Activated naive CD8-positive, alpha-beta T cell treated with anti-CD3 and anti-CD28 coated beads, Interleukin-2, amount 50 U/mL, for 16 hours (primary cell): ENCODE data around the gene TLR5.

Experiments
- DNase-seq: peaks from one replicate; pipeline ENCODE4 v3.0.0-alpha.2; 2020; ENCODE audit warnings: low read depth, low spot score

Gene TLR5

DNA sequence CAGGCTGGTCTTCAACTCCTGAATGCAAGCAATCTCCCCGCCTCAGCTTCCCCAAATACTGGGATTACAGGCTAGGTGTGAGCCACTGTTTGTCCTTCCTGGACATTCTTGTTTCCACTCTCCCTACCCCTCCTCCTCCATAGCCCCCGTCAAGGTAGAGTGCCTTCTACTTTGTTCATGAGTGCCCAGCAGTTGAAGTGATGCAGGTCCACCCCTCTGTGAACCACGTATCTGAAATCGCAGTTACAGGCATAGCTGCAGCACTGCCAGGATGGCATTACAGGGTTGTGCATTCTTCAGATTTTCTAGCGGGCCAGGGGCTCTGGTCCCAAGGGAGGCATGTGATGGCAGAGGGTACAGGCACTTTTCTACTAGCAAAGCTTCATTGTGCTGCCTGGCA lies 7.4 kb upstream of the TLR5 start:
- DNase-seq = no peak

DNA sequence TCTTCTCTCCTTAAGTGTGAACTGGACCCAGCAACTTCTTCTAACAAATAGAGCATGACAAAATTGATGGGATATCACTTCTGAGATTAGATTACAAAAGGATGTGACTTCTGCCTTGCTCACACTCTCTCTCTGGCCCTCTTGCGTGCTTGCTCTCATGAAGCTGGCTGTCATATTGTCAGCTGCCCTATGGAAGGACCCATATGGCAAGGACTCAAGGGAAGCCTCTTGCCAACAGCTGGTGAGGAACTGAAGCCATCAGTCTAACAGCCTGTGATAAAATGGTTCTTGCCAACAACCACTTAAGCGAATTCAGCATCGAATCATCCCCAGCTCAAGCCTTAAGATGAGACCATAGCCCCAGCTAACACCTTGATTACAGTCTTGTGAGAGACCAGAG lies 4.8 kb upstream of the TLR5 start:
- DNase-seq = no peak

DNA sequence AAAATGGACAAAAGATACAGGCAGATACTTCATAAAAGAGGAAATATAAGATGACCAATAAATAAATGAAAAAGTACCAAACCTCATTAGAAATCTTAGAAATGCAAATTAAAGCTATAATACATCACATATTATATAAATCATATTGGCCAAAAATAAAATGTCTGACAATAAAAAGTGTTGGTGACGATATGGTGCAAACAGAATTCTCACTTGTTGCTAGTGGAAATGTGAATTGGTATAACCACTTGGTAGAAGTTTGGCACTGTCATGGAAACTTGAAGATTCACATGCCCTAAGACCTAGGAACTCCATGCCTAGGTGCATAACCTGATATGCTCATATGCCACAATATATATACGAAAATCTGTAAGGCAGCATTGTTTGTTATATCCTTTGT lies 4.4 kb upstream of the TLR5 start:
- no peak for DNase-seq

DNA sequence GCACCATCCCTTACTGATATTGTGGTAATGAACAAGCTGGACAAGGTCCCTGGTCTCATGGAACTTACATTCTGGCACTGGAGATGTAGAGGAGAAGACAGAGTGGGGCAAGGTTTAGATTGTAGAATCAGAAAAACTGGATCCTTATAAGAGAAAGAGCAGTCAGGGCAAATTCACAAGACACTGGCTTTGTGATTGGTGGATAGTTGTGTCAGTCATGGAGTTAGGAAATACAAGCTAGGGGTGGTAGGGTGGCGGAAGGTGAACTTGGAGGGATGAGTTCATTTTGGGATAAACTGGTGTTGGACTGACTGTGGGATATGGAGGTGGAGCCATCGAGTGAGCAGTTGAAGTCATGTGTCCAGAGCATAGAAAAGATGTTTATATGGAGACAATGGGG lies 3.7 kb upstream of the TLR5 start:
- no peak for DNase-seq

DNA sequence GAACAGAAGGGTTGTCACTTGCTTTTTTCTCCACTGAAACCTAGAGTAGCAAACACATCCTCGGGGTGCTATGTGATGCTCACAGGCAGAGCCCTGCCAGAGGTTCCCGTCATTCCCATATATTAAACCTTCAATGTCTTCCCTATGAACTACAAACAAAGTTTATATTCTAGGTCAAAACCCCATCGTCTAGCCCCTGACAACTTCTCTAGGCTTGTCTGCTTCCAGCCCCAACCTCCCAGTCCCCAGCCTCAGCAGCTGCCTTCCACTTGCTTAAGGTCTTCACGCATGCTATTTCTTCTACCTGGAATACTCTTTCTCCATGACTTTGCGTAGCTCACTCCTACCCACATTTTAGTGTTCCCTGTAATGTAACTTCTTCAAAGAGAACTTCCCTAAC lies 1.9 kb upstream of the TLR5 start:
- no peak for DNase-seq

DNA sequence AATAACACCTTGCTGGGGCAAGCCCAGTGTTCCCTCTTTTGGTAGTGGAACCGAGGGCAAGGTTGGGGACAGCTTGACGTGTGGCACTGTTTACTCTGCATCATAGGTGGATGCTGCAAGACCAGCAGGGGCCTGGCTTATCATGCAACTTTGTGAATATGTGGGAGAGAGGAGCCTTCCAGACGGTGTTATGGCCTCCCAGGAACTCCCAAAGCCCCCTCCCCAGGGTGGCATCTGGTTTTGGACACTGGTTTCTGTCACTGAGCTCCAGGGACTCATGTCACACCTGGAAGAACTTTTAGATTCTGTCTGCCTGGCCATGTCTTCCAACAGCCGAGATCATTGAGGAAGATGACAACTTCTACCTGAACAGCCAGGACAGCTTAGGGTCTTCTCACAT lies 1.4 kb upstream of the TLR5 start:
- DNase-seq = no peak

DNA sequence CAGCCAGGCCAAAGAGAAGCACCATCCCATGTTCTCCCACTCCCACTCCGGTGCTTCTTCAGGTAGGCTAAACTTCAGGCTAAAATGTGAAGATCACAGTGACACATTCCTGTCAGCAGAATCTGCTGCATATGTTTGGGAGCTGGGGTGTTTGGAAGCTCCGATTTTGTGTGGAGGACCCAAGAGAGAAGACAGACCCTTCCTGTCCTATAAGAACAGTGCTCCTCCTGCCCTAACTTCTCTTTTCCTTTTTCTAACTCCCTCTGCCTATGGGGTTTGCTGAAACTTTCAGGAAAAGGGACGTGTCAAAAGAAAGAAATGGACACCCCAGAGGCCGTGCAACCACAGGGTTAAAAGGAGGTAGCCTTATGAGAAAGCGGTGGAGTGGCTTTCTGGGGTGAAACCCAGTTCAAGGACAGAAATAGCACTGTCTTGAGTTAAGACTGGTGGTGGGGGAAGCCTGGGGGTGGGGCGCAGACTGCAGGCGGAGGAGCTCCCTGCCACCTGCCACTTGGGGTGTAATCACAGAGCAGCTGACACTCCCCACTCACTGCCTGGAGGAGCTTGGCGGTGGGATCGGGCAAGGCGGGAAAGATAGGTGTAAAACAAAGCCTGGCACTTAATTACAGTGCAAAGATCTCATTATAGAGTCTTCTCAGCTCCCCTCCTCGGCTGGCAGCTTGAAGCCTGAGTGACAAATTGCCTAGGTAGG lies 645 bp upstream of the TLR5 start:
- DNase-seq = no peak

DNA sequence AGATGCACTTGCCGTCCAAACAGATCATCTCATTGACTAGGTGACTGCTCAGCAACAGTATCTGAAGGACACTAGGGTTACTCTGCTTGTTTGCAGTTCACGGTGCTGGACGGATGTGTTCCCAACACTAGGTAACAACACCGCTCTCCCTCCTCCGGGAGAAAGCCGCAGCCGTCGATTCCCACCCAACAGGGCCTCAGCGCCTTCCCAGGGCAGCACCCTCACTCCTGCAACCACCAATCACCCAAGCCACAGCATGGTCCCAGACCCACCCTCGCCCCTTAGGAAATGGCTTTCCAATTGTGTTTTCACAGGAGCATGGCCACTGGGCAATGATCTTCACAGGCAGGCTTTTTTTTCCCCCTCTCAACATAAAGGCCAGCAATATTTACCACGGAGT lies 779 bp downstream of the TLR5 start:
- DNase-seq = no peak

DNA sequence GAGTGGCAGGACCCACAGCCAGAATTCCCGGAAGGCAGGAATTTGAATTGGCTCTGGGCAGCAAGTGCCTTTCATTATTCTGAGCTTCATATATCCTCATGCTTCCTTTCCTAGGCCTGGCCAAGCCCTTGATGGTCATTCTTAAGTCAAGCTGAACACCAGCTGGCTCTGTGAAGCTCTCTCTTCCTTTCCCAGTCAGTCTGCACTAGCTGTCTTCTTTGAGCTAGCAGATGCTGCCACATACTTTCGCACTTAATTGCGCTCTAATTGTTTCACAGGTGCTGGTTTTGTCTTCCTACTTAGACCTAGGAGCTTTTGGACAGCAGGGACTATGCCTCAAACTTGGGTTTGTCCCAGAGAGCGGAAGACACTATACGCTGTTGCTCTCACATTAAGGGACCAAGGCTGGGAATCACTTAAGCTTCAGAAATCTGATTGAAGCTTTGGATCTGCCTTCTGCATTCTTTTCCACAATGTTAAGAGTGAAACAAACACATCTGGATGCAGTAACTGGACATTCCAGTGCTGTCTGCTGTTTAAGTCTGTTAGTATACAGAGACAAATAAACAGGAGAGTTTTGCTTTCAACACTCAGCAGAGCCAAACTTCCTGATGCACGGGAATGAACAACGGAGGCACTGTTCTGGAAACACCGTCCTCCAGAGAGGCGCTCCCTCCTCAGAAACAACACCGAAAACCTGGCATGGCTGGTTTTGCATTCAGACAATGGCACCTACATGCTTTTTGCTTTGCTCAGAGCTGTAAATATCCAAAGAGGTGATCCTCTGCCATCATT lies 2.2 kb downstream of the TLR5 start:
- no peak for DNase-seq

DNA sequence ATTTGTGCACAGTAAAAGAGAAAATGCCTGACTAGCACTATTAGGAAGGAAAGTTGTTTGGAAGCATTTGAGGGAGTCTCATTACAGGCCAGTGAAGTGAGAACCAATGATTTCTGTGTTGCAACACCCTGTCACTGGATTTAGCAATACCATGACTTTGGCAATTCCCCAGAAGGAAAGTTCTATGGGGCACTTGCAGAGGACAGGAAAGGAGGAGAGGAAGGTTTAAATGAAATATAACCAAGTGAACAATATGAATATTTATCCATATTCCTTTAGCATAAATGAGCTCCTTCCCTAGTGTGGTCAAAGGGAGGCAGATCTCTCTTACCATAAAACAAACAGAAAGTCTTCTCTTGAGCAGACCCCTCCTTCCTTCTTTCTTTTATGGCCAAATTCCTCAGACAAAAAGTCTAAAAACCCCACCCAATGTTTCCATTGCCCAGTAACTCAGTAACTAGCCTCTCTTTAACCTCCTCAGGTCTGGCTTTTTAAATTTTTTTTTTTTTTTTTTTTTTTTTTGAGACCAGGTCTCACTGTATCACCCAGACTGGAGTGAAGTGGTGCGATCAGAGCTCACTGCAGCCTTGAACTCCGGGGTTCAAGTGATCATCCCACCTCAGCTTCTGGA lies 5.5 kb downstream of the TLR5 start:
- no peak for DNase-seq

DNA sequence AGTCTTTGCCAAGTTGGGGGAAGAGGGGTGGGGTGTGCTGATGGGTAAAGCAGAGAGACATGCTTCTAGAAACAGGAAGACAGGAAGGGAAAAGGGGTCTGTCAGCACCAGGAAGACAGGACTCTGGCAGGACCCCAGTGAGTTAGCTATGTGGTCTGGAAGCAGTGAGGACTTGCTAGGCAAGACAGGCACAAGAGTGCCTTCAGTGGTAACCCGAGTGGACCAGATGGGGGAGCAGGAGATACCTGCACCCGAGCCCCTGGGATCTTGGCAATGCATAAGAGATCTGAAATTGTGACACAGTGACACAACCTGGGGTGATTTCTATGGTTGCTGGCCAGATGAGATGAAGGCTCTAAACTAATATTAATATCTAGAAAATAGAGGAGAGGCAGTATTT lies 7.0 kb downstream of the TLR5 start:
- no peak for DNase-seq

DNA sequence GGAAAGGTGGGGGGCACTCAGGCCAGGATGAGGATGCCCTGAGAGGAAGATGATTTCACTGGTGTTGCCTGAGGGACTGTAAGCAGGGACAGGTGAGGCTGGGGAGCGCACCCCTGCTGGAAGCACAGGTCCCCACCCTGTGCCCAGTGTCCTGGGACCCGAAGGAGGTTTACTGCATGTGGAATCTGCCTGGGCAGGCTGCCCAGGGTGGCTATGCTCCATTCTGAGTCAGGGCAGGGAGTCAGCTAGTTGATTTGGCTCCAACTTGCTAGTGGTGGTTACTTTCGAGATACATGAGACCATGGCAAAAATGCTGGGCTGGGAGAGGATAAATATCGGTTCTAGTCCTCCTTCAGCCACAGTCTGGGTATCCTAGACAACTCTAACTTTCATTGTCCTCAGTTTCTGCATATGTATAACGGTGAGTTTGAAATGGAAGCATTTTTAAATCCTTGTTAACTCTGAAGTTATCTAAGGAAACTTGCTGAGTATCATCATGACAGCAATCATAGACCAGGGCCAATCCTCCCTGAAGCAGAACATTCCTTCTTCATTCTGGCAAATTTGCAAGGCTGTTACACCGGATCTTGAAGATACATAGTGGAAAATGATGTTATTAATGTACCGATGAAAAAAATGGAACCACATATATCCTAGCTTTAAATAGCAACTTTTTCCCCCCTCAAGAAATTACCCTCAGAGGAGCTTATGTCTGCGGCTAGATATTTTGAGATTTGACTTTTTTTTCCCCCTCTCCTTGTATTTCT lies 7.7 kb downstream of the TLR5 start:
- DNase-seq = no peak

DNA sequence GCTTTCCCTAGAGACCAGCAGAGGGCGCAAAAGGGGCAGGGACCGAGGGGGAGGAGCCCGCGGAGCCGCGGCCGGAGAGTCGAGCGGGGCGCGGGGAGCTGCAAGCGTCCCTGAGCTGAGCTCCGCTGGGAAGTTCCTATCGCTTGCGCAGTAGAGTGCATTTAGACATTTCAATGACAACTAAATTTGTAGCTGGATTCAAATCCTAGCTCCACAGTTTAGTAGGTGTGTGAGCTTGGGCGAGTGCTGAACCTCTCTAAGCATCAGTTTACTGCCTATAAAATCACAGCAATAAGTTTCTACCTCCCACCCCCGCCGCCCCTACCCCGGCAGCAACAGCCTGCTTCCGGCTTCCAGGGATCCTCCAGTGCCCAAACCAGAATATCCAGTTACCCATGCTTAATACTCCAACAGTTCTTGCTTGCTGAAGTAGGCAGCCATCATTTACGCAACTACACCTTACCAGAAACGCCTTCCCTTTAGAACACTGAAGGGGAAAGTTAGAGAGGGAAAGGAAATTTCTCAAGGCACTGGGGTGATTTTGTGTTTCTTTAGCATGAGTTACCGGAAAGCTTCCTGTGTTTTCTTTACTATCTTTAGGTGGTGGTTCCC lies 9.1 kb downstream of the TLR5 start:
- DNase-seq = peak; percentile 51

DNA sequence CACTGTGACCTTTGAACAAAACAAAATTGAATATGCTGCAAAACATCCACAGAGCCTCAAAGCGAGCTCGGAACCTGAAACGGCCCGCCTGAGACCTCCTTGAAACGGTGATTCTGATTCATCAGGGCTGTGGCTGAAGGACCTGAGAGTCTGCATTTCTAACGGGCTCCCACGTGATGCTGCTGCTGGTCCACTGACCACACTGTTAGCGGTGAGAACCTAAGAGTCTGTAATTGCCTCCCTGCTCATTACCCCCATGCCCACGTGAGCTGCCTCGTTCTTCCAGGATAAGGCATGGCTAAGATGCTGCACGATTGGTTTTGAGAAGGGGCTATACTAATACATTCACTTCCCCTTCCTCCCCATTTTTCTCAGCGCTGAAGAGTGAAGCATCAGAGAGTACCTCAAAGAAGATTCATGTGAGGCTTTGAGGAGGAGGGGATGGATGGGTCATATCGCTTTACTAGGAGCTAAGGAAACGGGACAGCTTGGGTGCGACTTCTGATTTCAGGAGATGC lies 9.7 kb downstream of the TLR5 start:
- DNase-seq = no peak

DNA sequence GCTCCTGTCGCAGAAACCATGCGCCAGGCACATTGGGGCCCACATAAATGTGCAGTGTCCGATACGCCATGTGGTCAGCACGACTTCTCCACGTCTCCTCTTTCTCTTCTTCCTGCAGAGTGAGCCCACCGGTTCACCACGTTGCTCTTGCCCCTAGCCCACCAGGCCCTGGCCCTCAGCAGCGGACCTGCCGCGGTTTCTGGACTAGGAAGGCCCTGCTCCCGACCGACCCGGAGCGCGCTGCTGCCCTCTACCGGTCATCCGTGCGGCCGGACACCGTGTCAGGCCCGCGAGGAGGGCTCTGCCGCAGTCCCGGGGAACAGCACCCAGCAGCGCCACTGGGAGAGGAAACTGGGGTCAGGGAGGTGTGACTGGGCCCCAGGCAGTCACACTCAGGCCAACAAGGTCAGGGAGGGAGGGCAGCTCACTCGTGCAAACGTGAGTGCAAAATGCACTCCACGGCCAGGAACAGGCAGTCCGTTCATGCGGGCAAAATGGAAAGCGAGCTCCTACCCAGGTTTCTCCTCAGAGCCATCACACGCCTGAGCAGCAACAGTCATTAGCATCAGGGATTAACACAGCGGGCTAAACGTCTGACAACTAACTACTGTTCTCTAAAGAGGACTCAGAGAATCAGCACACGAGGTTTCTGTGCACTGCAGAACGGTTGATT lies 13.7 kb downstream of the TLR5 start:
- peak; percentile 48 for DNase-seq

DNA sequence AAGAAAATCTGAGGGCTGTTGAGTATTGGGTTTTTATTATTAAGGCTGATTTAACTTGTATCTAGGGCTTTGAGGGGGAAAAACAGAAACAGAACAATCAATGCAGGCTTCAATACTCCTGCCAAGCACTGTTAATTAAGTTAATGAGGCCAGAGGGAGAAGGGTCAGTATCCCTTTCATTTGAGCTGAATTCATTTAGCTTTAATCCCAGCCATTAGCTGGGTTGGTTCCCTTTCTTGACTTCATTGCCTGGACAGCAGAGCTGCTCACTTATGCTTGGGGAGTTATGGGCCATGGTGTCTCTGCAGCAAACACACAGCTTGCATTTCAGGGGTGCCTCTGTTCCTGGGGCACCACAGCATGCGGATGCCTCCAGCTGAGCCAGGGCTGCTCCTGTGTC lies 16.3 kb downstream of the TLR5 start:
- DNase-seq = no peak

DNA sequence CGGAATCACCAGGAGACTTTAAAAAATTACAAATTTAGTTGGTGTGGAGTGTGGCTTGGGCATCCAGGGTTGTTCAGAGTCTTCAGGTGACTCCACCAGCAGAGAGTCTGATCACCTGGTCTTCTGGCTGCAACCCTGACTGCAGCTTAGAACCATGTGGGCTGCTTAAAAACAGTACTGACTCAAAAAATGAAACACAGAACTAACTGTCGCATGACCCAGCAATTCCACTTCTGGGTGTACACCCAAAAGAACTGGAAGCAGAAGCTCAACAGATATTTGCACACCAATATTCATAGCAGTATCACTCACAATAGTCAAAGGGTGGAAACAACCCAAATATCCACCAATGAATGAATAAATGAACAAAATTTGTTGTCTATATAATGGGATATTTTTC lies 17.3 kb downstream of the TLR5 start:
- DNase-seq = no peak

DNA sequence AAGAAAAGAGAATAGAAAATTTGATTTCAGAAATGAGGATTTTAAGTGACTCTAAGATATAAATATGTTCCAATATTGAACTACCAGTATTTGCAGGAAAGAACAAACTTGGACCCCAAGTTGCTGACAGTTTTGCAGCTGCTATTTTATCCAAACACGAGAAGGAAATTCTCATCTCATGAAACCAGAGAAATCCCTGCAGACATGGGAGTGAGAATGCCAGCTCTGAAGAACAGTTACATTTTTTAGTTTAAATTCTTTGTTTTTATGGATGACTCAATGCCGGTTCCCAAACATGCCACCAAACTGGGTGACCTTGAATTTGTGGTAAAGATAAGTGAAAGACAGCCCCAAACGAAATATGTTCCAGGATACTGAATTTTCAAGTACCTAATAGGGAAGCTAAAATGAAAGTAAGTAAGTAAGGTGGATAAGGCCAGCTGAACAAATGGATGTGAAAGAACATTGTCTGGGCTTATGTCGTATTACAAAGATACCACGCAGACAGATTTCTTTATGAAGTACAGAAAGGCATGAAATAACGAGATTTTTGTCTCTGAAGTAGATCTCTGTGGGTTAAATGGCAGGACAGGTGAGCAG lies 19.9 kb downstream of the TLR5 start:
- DNase-seq = no peak

DNA sequence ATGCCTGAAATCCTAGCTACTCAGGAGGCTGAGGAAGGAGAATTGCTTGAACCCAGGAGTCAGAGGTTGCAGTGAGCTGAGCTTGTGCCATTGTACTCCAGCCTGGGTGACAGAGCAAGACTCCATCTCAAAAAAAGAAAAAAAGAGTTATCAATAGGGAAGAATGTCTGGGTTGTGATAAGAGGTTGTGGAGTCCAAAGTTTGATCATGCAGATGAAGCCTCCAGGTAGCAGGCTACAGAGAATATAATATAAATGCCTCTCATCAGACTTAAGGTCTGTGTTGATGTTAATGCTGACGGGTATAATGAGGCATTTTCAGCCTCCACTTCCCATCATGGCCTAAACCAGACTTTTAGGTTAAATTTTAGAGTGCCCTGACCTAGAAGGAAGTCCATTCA lies 24.6 kb downstream of the TLR5 start:
- DNase-seq = no peak

DNA sequence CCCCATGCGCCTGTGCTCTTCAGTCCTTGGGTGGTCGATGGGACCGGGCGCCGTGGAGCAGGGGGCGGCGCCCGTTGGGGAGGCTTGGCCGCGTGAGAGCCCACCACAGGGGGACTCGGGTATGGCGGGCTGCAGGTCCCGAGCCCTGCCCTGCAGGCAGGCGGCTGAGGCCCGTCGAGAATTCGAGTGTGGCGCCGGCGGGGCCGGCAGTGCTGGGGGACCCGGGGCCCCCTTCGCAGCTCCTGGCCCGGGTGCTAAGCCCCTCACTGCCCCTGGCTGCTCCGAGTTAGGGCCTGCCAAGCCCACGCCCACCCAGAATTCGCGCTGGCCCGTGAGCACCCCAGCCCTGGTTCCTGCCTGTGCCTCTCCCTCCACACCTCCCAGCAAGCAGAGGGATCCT lies 26.1 kb downstream of the TLR5 start:
- no peak for DNase-seq

DNA sequence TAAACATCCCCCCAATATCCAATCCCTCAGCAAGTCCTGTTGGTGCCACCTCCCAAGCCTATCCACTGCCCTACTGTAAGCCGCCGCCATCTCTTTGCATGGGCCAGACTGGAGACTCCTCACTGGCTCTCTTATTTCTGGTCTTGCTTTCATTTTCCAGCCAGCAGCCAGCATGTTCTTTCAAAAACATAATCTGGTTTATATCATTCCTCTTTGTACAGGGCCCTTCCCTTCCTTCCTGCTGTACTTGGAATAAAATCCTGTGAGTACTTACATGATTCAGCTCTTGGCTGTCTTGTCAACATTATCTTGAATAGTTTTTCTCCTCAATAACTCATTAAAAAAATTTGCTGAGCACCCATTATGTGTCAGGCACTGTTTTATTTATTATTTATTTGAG lies 28.2 kb downstream of the TLR5 start:
- no peak for DNase-seq
